NCI-H1048 (cell line): ENCODE results near the gene UNC5C.

ENCODE experiments used
- DNase-seq: peaks from one replicate; lab custom pipeline; 2025; lab: John Stamatoyannopoulos, UW

Gene UNC5C

GRCh38 chr4:95398217-95398616 is 150.6 kb downstream of the UNC5C start:
- DNase-seq, result no peak

- no peak for DNase-seq
Measured at GRCh38 chr4:95394752-95395306, 153.9 kb downstream of the UNC5C start.

- DNase-seq, result no peak
Measured at GRCh38 chr4:95393821-95394220, 155.0 kb downstream of the UNC5C start.

- no peak for DNase-seq
Measured at GRCh38 chr4:95388911-95389310, 159.9 kb downstream of the UNC5C start.

- no peak for DNase-seq
Measured at GRCh38 chr4:95387719-95388118, 161.1 kb downstream of the UNC5C start.

- no peak for DNase-seq
Measured at GRCh38 chr4:95386410-95386809, 162.4 kb downstream of the UNC5C start.

GRCh38 chr4:95381843-95382580 is 166.8 kb downstream of the UNC5C start:
- DNase-seq, result no peak

GRCh38 chr4:95379633-95380032 is 169.1 kb downstream of the UNC5C start:
- DNase-seq, result no peak

- no peak for DNase-seq
Measured at GRCh38 chr4:95377366-95377900, 171.3 kb downstream of the UNC5C start.

- DNase-seq, result no peak
Measured at GRCh38 chr4:95371476-95372224, 177.1 kb downstream of the UNC5C start.

GRCh38 chr4:95367824-95368223 is 180.9 kb downstream of the UNC5C start:
- no peak for DNase-seq

GRCh38 chr4:95363966-95364365 is 184.8 kb downstream of the UNC5C start:
- no peak for DNase-seq

GRCh38 chr4:95363559-95363925 is 185.2 kb downstream of the UNC5C start:
- DNase-seq, result no peak

- no peak for DNase-seq
Measured at GRCh38 chr4:95362906-95363558, 185.7 kb downstream of the UNC5C start.

- DNase-seq, result no peak
Measured at GRCh38 chr4:95362066-95362465, 186.7 kb downstream of the UNC5C start.

GRCh38 chr4:95361696-95361965 is 187.1 kb downstream of the UNC5C start:
- no peak for DNase-seq

GRCh38 chr4:95360906-95361695 is 187.7 kb downstream of the UNC5C start:
- DNase-seq, result no peak

- no peak for DNase-seq
Measured at GRCh38 chr4:95360256-95360903, 188.4 kb downstream of the UNC5C start.

GRCh38 chr4:95358421-95358820 is 190.4 kb downstream of the UNC5C start:
- no peak for DNase-seq

GRCh38 chr4:95355021-95355420 is 193.8 kb downstream of the UNC5C start:
- DNase-seq, result no peak

- no peak for DNase-seq
Measured at GRCh38 chr4:95348418-95348817, 200.4 kb downstream of the UNC5C start.
